Endodermal cell (in vitro differentiated cells): ENCODE measurements around the gene AVP. TPM values are rescaled to one million over a fixed set of nuclear protein-coding genes. Genes with fewer than 3 reads are reported as not detected.

Source experiments
- DNase-seq: peaks from one replicate; pipeline ENCODE4 v3.0.0-alpha.2; 2017
- H3K27ac ChIP-seq: 2 replicates; pipeline ENCODE4 v1.5.1; 2013; ENCODE audit warnings: mild to moderate bottlenecking, low read depth, low read length, moderate library complexity
- H3K27me3 ChIP-seq: 2 replicates; pipeline ENCODE4 v1.6.1; 2013; ENCODE audit warnings: mild to moderate bottlenecking, low read length, moderate library complexity; ENCODE audit not compliant: insufficient read depth, control insufficient read depth, poor library complexity, severe bottlenecking
- H3K36me3 ChIP-seq: 2 replicates; pipeline ENCODE4 v1.7.0; 2013; ENCODE audit warnings: mild to moderate bottlenecking, low read length, moderate library complexity; ENCODE audit not compliant: control insufficient read depth, insufficient read depth
- H3K4me1 ChIP-seq: one replicate; pipeline ENCODE4 v1.7.0; 2013; ENCODE audit warnings: low read length; ENCODE audit not compliant: control insufficient read depth, insufficient read depth
- H3K4me3 ChIP-seq: 2 replicates; pipeline ENCODE4 v1.5.1; 2013; ENCODE audit warnings: mild to moderate bottlenecking, low read length, moderate library complexity
- H3K9ac ChIP-seq: 2 replicates; pipeline ENCODE4 v1.6.1; 2013; ENCODE audit warnings: mild to moderate bottlenecking, low read length, moderate library complexity; ENCODE audit not compliant: poor library complexity, severe bottlenecking; ENCODE audit errors: extremely low read depth
- H3K9me3 ChIP-seq: 2 replicates; pipeline ENCODE4 v1.6.1; 2013; ENCODE audit warnings: mild to moderate bottlenecking, low read length, moderate library complexity; ENCODE audit not compliant: control insufficient read depth
- H3K27ac Mint-ChIP-seq: 2 replicates; pipeline ENCODE4 v1.8.0; 2020; ENCODE audit warnings: mixed read lengths
- H3K27me3 Mint-ChIP-seq: 2 replicates; pipeline ENCODE4 v1.8.0; 2021; ENCODE audit warnings: mild to moderate bottlenecking, mixed read lengths; ENCODE audit not compliant: insufficient read depth
- H3K36me3 Mint-ChIP-seq: 2 replicates; pipeline ENCODE4 v1.8.0; 2020; ENCODE audit warnings: low read depth, mixed read lengths
- H3K4me1 Mint-ChIP-seq: 2 replicates; pipeline ENCODE4 v1.8.0; 2020; ENCODE audit warnings: mixed read lengths
- H3K4me3 Mint-ChIP-seq: 2 replicates; pipeline ENCODE4 v1.8.0; 2020; ENCODE audit warnings: mild to moderate bottlenecking, moderate library complexity, mixed read lengths
- H3K9me3 Mint-ChIP-seq: 2 replicates; pipeline ENCODE4 v1.8.0; 2020; ENCODE audit warnings: mild to moderate bottlenecking, mixed read lengths
- CTCF ChIP-seq: fragments of 200-600 bp; sonication (generic); conservative IDR thresholded peaks from 2 replicates; pipeline ENCODE4 v1.5.0; 2021; ENCODE audit warnings: antibody characterized with exemption, mild to moderate bottlenecking
- WGBS, 2 experiments: methylation state at CpG; one replicate each; pipeline versions ENCODE4 v1.1.5 to v1.1.7; 2013; ENCODE audit warnings: missing lambda C conversion rate in 2 of 2, mixed read lengths in 1 of 2; ENCODE audit not compliant: insufficient coverage in 1 of 2, insufficient read length in 1 of 2; 5-methylcytosine and 5-hydroxymethylcytosine counted together
- total RNA-seq, 2 donors: library from RNA; stranded (reverse); fragmentation: NEBNext Ultra II Directional in 1 of 2; extraction: Animal tissue kit (Norgen Biotek cat#: 25700) in 1 of 2; gene quantifications; 2 replicates in 1 of 2; 3 replicates in 1 of 2; pipeline ENCODE4 v1.2.1, GENCODE V29; 2021

AVP gene
- total RNA-seq, 2 donors from 2014 or later: not detected

GRCh38 chr20:3109350-3110302, 25.1 kb upstream of the AVP start:
- H3K9ac ChIP-seq: no peak overlapping the region
- 93 to 95% methylated on average over 14 to 23 of the region's 23 CpGs for WGBS, 2 experiments
- Mint-ChIP-seq H3K9me3 (no peaks in the 10 kb centered on the region), H3K4me3 (no peak overlapping the region), H3K4me1 (peaks cover 2% of the 10 kb centered on the region), H3K27ac (no peak overlapping the region), H3K27me3 (no peaks in the 10 kb centered on the region), H3K36me3 (peaks cover 8% of the 10 kb centered on the region)
- no peak for DNase-seq
- TF ChIP-seq CTCF: no peak
- no peaks in the 10 kb centered on the region for H3K27me3 ChIP-seq
- no peak overlapping the region for H3K27ac ChIP-seq
- H3K4me1 ChIP-seq: no peaks in the 10 kb centered on the region
- H3K4me3 ChIP-seq: no peak overlapping the region
- H3K36me3 ChIP-seq: peaks cover 4% of the 10 kb centered on the region
- no peaks in the 10 kb centered on the region for H3K9me3 ChIP-seq

GRCh38 chr20:3107464-3108025, 23.0 kb upstream of the AVP start:
- no peaks in the 10 kb centered on the region for H3K4me1 Mint-ChIP-seq
- no peak overlapping the region for H3K4me3 ChIP-seq
- 93 to 94% methylated on average over 11 to 12 of the region's 12 CpGs for WGBS, 2 experiments

More at GRCh38 chr20:3107464-3108025, 23.0 kb upstream of the AVP start:
- Histone ChIP-seq H3K27me3 (no peaks in the 10 kb centered on the region), H3K27ac (no peak overlapping the region), H3K36me3 (no peaks in the 10 kb centered on the region), H3K9ac (no peak overlapping the region), H3K4me1 (no peaks in the 10 kb centered on the region), H3K9me3 (no peaks in the 10 kb centered on the region)
- H3K27ac Mint-ChIP-seq: no peak overlapping the region
- no peaks in the 10 kb centered on the region for H3K36me3 Mint-ChIP-seq
- no peak overlapping the region for H3K4me3 Mint-ChIP-seq
- DNase-seq: no peak
- TF ChIP-seq CTCF: no peak
- H3K9me3 Mint-ChIP-seq: no peaks in the 10 kb centered on the region
- no peaks in the 10 kb centered on the region for H3K27me3 Mint-ChIP-seq
